HCT116 (cell line): ENCODE results near the gene CETP.

ENCODE experiments used
- ELF1 ChIP-seq: IDR thresholded peaks from 2 replicates; pipeline ENCODE4 v1.6.1; 2012; ENCODE audit warnings: low read depth, borderline replicate concordance
- JUND ChIP-seq: IDR thresholded peaks from 2 replicates; pipeline ENCODE4 v1.6.1; 2012
- POLR2A ChIP-seq: IDR thresholded peaks from 2 replicates; pipeline ENCODE4 v1.7.0; 2011; ENCODE audit warnings: borderline replicate concordance; ENCODE audit not compliant: insufficient read depth, insufficient read length; ENCODE audit errors: extremely low read depth
- SP1 ChIP-seq: IDR thresholded peaks from 2 replicates; pipeline ENCODE4 v1.6.1; 2012; ENCODE audit warnings: low read depth
- TCF7L2 ChIP-seq: IDR thresholded peaks from 2 replicates; pipeline ENCODE4 v1.7.0; 2011; ENCODE audit warnings: borderline replicate concordance, inconsistent platforms; ENCODE audit not compliant: insufficient read depth, insufficient read length; ENCODE audit errors: extremely low read depth
- YY1 ChIP-seq: IDR thresholded peaks from 2 replicates; pipeline ENCODE4 v1.6.1; 2011; ENCODE audit warnings: low read length, low read depth, moderate library complexity, mild to moderate bottlenecking; ENCODE audit not compliant: insufficient replicate concordance; ENCODE audit errors: extremely low read depth
- ZFX ChIP-seq: fragments of 450-650 bp; IDR thresholded peaks from 2 replicates; pipeline ENCODE4 v1.6.1; 2017
- TF ChIP-seq, protein P1 (sequence below), 3 experiments: fragments of 200-600 bp in 1 of 3; sonication (generic) in 1 of 3; IDR thresholded peaks in 2 of 3; conservative IDR thresholded peaks in 1 of 3; 2 replicates each; pipeline ENCODE4 v1.5.1; 2012 to 2017; ENCODE audit warnings: low read depth in 2 of 3, low read length in 2 of 3, antibody characterized with exemption in 1 of 3, borderline replicate concordance in 1 of 3, control low read depth in 1 of 3, mild to moderate bottlenecking in 1 of 3, mixed read lengths in 1 of 3, mixed run types in 1 of 3, moderate library complexity in 1 of 3; ENCODE audit not compliant: insufficient read depth in 1 of 3
- TF ChIP-seq, protein P2 (sequence below): IDR thresholded peaks from 2 replicates; pipeline ENCODE4 v1.6.1; 2012

DNA sequence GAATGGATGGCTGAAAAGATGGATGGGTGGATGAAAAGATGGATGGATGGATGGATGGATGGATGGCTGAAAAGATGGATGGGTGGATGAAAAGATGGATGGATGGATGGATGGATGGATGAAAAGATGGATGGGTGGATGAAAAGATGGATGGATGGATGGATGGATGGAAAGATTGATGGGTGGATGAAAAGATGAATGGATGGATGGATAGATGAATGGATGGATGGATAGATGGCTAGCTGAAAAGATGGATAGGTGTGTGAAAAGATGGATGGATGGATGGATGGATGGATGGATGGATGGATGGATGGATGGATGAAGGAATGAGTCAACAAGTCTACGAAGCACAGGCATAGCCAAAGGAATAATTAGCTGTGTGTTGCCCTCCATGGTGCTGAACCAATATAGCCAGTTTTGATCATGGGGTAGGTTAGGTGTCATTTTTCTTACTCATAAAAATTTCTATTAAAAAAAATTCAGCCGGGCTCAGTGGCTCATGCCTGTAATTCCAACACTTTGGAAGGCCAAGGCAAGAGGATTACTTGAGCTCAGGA lies 68.7 kb downstream of the CETP start:
- TF ChIP-seq, protein P1, sequence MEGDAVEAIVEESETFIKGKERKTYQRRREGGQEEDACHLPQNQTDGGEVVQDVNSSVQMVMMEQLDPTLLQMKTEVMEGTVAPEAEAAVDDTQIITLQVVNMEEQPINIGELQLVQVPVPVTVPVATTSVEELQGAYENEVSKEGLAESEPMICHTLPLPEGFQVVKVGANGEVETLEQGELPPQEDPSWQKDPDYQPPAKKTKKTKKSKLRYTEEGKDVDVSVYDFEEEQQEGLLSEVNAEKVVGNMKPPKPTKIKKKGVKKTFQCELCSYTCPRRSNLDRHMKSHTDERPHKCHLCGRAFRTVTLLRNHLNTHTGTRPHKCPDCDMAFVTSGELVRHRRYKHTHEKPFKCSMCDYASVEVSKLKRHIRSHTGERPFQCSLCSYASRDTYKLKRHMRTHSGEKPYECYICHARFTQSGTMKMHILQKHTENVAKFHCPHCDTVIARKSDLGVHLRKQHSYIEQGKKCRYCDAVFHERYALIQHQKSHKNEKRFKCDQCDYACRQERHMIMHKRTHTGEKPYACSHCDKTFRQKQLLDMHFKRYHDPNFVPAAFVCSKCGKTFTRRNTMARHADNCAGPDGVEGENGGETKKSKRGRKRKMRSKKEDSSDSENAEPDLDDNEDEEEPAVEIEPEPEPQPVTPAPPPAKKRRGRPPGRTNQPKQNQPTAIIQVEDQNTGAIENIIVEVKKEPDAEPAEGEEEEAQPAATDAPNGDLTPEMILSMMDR (IDR thresholded peaks at IDR 0.05 in 2 of 3, conservative IDR thresholded peaks at IDR 0.05 in 1 of 3; ENCODE audit: borderline replicate concordance in 1 of 3, insufficient read depth in 1 of 3, low read depth in 2 of 3, low read length in 2 of 3) = no peak
- TF ChIP-seq ZFX = no peak
- no peak for TF ChIP-seq TCF7L2
- no peak for TF ChIP-seq YY1
- no peak for TF ChIP-seq POLR2A
- TF ChIP-seq ELF1 = no peak
- TF ChIP-seq SP1 = no peak
- TF ChIP-seq JUND = no peak
- TF ChIP-seq, protein P2, sequence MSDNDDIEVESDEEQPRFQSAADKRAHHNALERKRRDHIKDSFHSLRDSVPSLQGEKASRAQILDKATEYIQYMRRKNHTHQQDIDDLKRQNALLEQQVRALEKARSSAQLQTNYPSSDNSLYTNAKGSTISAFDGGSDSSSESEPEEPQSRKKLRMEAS = no peak
